ENCODE data around the gene SLAMF9. TPM values are rescaled to one million over a fixed set of nuclear protein-coding genes. Genes with fewer than 3 reads are reported as not detected.

SLAMF9 gene
- total RNA-seq, 2 experiments from 2014 or later: not detected

- H3K4me1 Mint-ChIP-seq: peaks cover 4% of the 10 kb centered on the region
- no peaks in the 10 kb centered on the region for H3K9me3 Mint-ChIP-seq
- no peak for DNase-seq
- peaks cover 3% of the 10 kb centered on the region for H3K27me3 Mint-ChIP-seq
- no peak overlapping the region for H3K27ac Mint-ChIP-seq
- no peak overlapping the region for H3K4me3 Mint-ChIP-seq
- no peaks in the 10 kb centered on the region for H3K36me3 Mint-ChIP-seq
Measured at GRCh38 chr1:159961636-159962035, 7.6 kb upstream of the SLAMF9 start.

GRCh38 chr1:159960721-159961381 is 6.8 kb upstream of the SLAMF9 start:
- no peak for DNase-seq
- no peak overlapping the region for H3K4me3 Mint-ChIP-seq
- H3K27me3 Mint-ChIP-seq: peaks cover 3% of the 10 kb centered on the region
- no peaks in the 10 kb centered on the region for H3K36me3 Mint-ChIP-seq
- no peaks in the 10 kb centered on the region for H3K9me3 Mint-ChIP-seq
- peaks cover 4% of the 10 kb centered on the region for H3K4me1 Mint-ChIP-seq
- no peak overlapping the region for H3K27ac Mint-ChIP-seq

GRCh38 chr1:159959451-159959850 is 5.4 kb upstream of the SLAMF9 start:
- DNase-seq: no peak
- H3K4me3 Mint-ChIP-seq: no peak overlapping the region
- H3K27ac Mint-ChIP-seq: no peak overlapping the region
- H3K9me3 Mint-ChIP-seq: no peaks in the 10 kb centered on the region
- peaks cover 4% of the 10 kb centered on the region for H3K4me1 Mint-ChIP-seq
- peaks cover 3% of the 10 kb centered on the region for H3K27me3 Mint-ChIP-seq
- no peaks in the 10 kb centered on the region for H3K36me3 Mint-ChIP-seq

GRCh38 chr1:159958719-159959380 is 4.8 kb upstream of the SLAMF9 start:
- DNase-seq: no peak
- Mint-ChIP-seq H3K27ac (no peak overlapping the region), H3K36me3 (no peaks in the 10 kb centered on the region), H3K4me1 (peaks cover 4% of the 10 kb centered on the region), H3K9me3 (no peaks in the 10 kb centered on the region), H3K27me3 (peaks cover 4% of the 10 kb centered on the region), H3K4me3 (no peak overlapping the region)

GRCh38 chr1:159957824-159958268 is 3.8 kb upstream of the SLAMF9 start:
- Mint-ChIP-seq H3K9me3 (no peaks in the 10 kb centered on the region), H3K27me3 (peaks cover 6% of the 10 kb centered on the region), H3K27ac (no peak overlapping the region)

GRCh38 chr1:159955456-159955855 is 1.4 kb upstream of the SLAMF9 start:
- Mint-ChIP-seq H3K27ac (no peak overlapping the region), H3K4me1 (peaks cover 4% of the 10 kb centered on the region), H3K36me3 (no peaks in the 10 kb centered on the region), H3K4me3 (no peak overlapping the region), H3K9me3 (no peaks in the 10 kb centered on the region), H3K27me3 (peaks cover 10% of the 10 kb centered on the region)
- no peak for DNase-seq

More at GRCh38 chr1:159957824-159958268, 3.8 kb upstream of the SLAMF9 start:
- Mint-ChIP-seq H3K36me3 (no peaks in the 10 kb centered on the region), H3K4me1 (peaks cover 4% of the 10 kb centered on the region), H3K4me3 (no peak overlapping the region)
- DNase-seq: no peak

- Mint-ChIP-seq H3K4me3 (no peak overlapping the region), H3K4me1 (no peaks in the 10 kb centered on the region), H3K9me3 (no peaks in the 10 kb centered on the region), H3K27me3 (peaks cover 10% of the 10 kb centered on the region), H3K27ac (no peak overlapping the region), H3K36me3 (no peaks in the 10 kb centered on the region)
- DNase-seq: no peak
Measured at GRCh38 chr1:159952932-159953331, 1.1 kb downstream of the SLAMF9 start.

GRCh38 chr1:159951551-159951950 is 2.5 kb downstream of the SLAMF9 start:
- Mint-ChIP-seq H3K27ac (no peak overlapping the region), H3K27me3 (peaks cover 10% of the 10 kb centered on the region)

GRCh38 chr1:159951016-159951415 is 3.0 kb downstream of the SLAMF9 start:
- H3K27ac Mint-ChIP-seq: no peak overlapping the region
- no peaks in the 10 kb centered on the region for H3K9me3 Mint-ChIP-seq
- no peak overlapping the region for H3K4me3 Mint-ChIP-seq
- no peaks in the 10 kb centered on the region for H3K4me1 Mint-ChIP-seq
- DNase-seq: no peak
- peaks cover 10% of the 10 kb centered on the region for H3K27me3 Mint-ChIP-seq
- H3K36me3 Mint-ChIP-seq: no peaks in the 10 kb centered on the region

More at GRCh38 chr1:159951551-159951950, 2.5 kb downstream of the SLAMF9 start:
- Mint-ChIP-seq H3K9me3 (no peaks in the 10 kb centered on the region), H3K4me1 (no peaks in the 10 kb centered on the region), H3K36me3 (no peaks in the 10 kb centered on the region), H3K4me3 (no peak overlapping the region)
- DNase-seq: no peak

GRCh38 chr1:159949981-159950381 is 4.1 kb downstream of the SLAMF9 start:
- Mint-ChIP-seq H3K4me3 (no peak overlapping the region), H3K9me3 (no peaks in the 10 kb centered on the region), H3K4me1 (peaks cover 4% of the 10 kb centered on the region), H3K27me3 (peaks cover 16% of the 10 kb centered on the region), H3K36me3 (no peaks in the 10 kb centered on the region), H3K27ac (no peak overlapping the region)
- DNase-seq: no peak

- H3K27ac Mint-ChIP-seq: no peak overlapping the region
- H3K9me3 Mint-ChIP-seq: no peaks in the 10 kb centered on the region
- no peak overlapping the region for H3K4me3 Mint-ChIP-seq
- peaks cover 4% of the 10 kb centered on the region for H3K4me1 Mint-ChIP-seq
- H3K36me3 Mint-ChIP-seq: no peaks in the 10 kb centered on the region
- no peak for DNase-seq
- H3K27me3 Mint-ChIP-seq: peaks cover 24% of the 10 kb centered on the region
Measured at GRCh38 chr1:159949123-159949522, 4.9 kb downstream of the SLAMF9 start.

GRCh38 chr1:159947942-159948341 is 6.1 kb downstream of the SLAMF9 start:
- no peaks in the 10 kb centered on the region for H3K36me3 Mint-ChIP-seq
- DNase-seq: no peak
- peaks cover 4% of the 10 kb centered on the region for H3K4me1 Mint-ChIP-seq
- no peak overlapping the region for H3K27ac Mint-ChIP-seq
- H3K4me3 Mint-ChIP-seq: no peak overlapping the region
- peaks cover 26% of the 10 kb centered on the region for H3K27me3 Mint-ChIP-seq
- H3K9me3 Mint-ChIP-seq: no peaks in the 10 kb centered on the region

GRCh38 chr1:159946242-159947187 is 7.5 kb downstream of the SLAMF9 start:
- Mint-ChIP-seq H3K27me3 (peaks cover 21% of the 10 kb centered on the region), H3K36me3 (no peaks in the 10 kb centered on the region), H3K4me3 (peak overlapping the region; percentile 38), H3K27ac (no peak overlapping the region), H3K4me1 (peaks cover 4% of the 10 kb centered on the region), H3K9me3 (no peaks in the 10 kb centered on the region)
- DNase-seq: no peak

- Mint-ChIP-seq H3K36me3 (no peaks in the 10 kb centered on the region), H3K4me1 (peaks cover 4% of the 10 kb centered on the region), H3K4me3 (peak within 1 kb of the TSS; percentile 63), H3K27me3 (peaks cover 21% of the 10 kb centered on the region), H3K27ac (no peak within 1 kb of the TSS), H3K9me3 (no peaks in the 10 kb centered on the region)
- peak; percentile 90 for DNase-seq
Measured at GRCh38 chr1:159945483-159946241, 8.4 kb downstream of the SLAMF9 start, which contains the start of gene IGSF9. IGSF9 (minus strand) TSS chr1:159945613; CDS start chr1:159943454, 2,159 bp downstream.

Measured in activated naive CD8-positive, alpha-beta T cell treated with anti-CD3 and anti-CD28 coated beads for 36 hours (primary cell).